HepG2 (cell line): ENCODE data around the gene MEG3. TPM values are rescaled to one million over a fixed set of nuclear protein-coding genes. Genes with fewer than 3 reads are reported as not detected.

Source experiments
- AGO2 ChIP-seq: fragments of 200-400 bp; formaldehyde crosslinking; optimal IDR thresholded peaks from 2 replicates; pipeline ENCODE3; 2017; ENCODE audit warnings: mild to moderate bottlenecking, low read depth, low read length, moderate library complexity
- ARHGAP35 ChIP-seq: sonication (generic); formaldehyde crosslinking; IDR thresholded peaks from 2 replicates; pipeline ENCODE4 v1.9.0; 2022; ENCODE audit warnings: mild to moderate bottlenecking, inconsistent platforms, moderate library complexity, missing genetic modification reagents, borderline replicate concordance
- BRD4 ChIP-seq: sonication (generic); formaldehyde crosslinking; IDR thresholded peaks from 2 replicates; pipeline ENCODE4 v1.4.0; 2020; ENCODE audit warnings: missing genetic modification reagents
- CBX1 ChIP-seq: IDR thresholded peaks from one replicate; pipeline ENCODE4 v1.6.1; 2016; ENCODE audit warnings: antibody characterized with exemption, low read depth
- EZH2 ChIP-seq: conservative IDR thresholded peaks from 2 replicates; pipeline ENCODE4 v1.6.1; 2012; ENCODE audit warnings: mild to moderate bottlenecking, low read depth, low read length, moderate library complexity
- GPN1 ChIP-seq: sonication (generic); formaldehyde crosslinking; IDR thresholded peaks from 2 replicates; pipeline ENCODE4 v1.5.1; 2020; ENCODE audit warnings: missing genetic modification reagents, borderline replicate concordance
- KAT2B ChIP-seq: fragments of 150-350 bp; IDR thresholded peaks from 2 replicates; pipeline ENCODE4 v1.6.1; 2014; ENCODE audit warnings: low read depth, low read length, borderline replicate concordance
- KLF9 ChIP-seq: IDR thresholded peaks from 2 replicates; pipeline ENCODE4 v1.6.1; 2016; ENCODE audit warnings: low read depth
- MLLT10 ChIP-seq: sonication (generic); formaldehyde crosslinking; IDR thresholded peaks from 2 replicates; pipeline ENCODE4 v1.4.0; 2020; ENCODE audit warnings: missing genetic modification reagents
- NFKBIZ ChIP-seq: IDR thresholded peaks from 2 replicates; pipeline ENCODE4 v1.6.1; 2018; ENCODE audit warnings: missing genetic modification reagents, missing compliant biosample characterization
- RAD21 ChIP-seq: fragments of 450-650 bp; formaldehyde crosslinking; IDR thresholded peaks from 2 replicates; pipeline ENCODE4 v1.5.0; 2020; ENCODE audit warnings: mild to moderate bottlenecking
- STAT5B ChIP-seq: sonication (generic); formaldehyde crosslinking; IDR thresholded peaks from 2 replicates; pipeline ENCODE4 v1.4.0; 2020; ENCODE audit warnings: missing genetic modification reagents
- ZC3H4 ChIP-seq: sonication (generic); formaldehyde crosslinking; IDR thresholded peaks from 2 replicates; pipeline ENCODE4 v1.4.0; 2020; ENCODE audit warnings: missing genetic modification reagents, borderline replicate concordance
- ZFYVE20 ChIP-seq: sonication (generic); formaldehyde crosslinking; IDR thresholded peaks from 2 replicates; pipeline ENCODE4 v1.8.0; 2023; ENCODE audit warnings: low read depth, mild to moderate bottlenecking, moderate library complexity, missing genetic modification reagents, borderline replicate concordance
- ZNF180 ChIP-seq: sonication (generic); formaldehyde crosslinking; IDR thresholded peaks from 2 replicates; pipeline ENCODE4 v1.4.0; 2020; ENCODE audit warnings: low read depth, missing genetic modification reagents, borderline replicate concordance
- ZNF234 ChIP-seq: sonication (generic); formaldehyde crosslinking; conservative IDR thresholded peaks from 2 replicates; pipeline ENCODE4 v1.5.1; 2020; ENCODE audit warnings: mild to moderate bottlenecking, missing genetic modification reagents
- ZNF256 ChIP-seq: sonication (generic); formaldehyde crosslinking; conservative IDR thresholded peaks from 2 replicates; pipeline ENCODE4 v1.4.0; 2020; ENCODE audit warnings: missing genetic modification reagents
- ZNF30 ChIP-seq: sonication (generic); formaldehyde crosslinking; IDR thresholded peaks from 2 replicates; pipeline ENCODE4 v1.5.0; 2020; ENCODE audit warnings: mild to moderate bottlenecking, missing genetic modification reagents
- ZNF83 ChIP-seq: sonication (generic); formaldehyde crosslinking; IDR thresholded peaks from 2 replicates; pipeline ENCODE4 v1.4.0; 2020; ENCODE audit warnings: missing genetic modification reagents, mild to moderate bottlenecking, borderline replicate concordance
- polyA plus RNA-seq, 8 experiments: library from polyadenylated mRNA; depleted of rRNA in 3 of 8; stranded (reverse) in 7 of 8; unstranded in 1 of 8; fragments of >200 nt; fragmentation: Illumina TruSeq in 4 of 8; extraction: Trizol in 4 of 8; gene quantifications; 2 replicates each; pipeline versions ENCODE4 v1.2.1 to v1.2.3, GENCODE V29; 2011 to 2016; ENCODE audit warnings: low read depth in 4 of 8, missing spikeins in 1 of 8, mixed read lengths in 1 of 8; ENCODE audit not compliant: insufficient read depth in 1 of 8
- total RNA-seq, 5 experiments: library from RNA; depleted of rRNA; stranded (reverse); fragments of >200 nt; fragmentation: Illumina TruSeq; extraction: Trizol; gene quantifications; 2 replicates each; pipeline ENCODE4 v1.2.3, GENCODE V29; 2016; ENCODE audit warnings: low read depth in 1 of 5
- TF ChIP-seq, protein P1 (sequence below): IDR thresholded peaks from 2 replicates; pipeline ENCODE4 v1.4.0; 2020; ENCODE audit warnings: mild to moderate bottlenecking, missing genetic modification reagents
- TF ChIP-seq, protein P2 (sequence below): sonication (generic); formaldehyde crosslinking; IDR thresholded peaks from 2 replicates; pipeline ENCODE4 v1.5.0; 2020; ENCODE audit warnings: mild to moderate bottlenecking, missing genetic modification reagents, borderline replicate concordance
- TF ChIP-seq, protein P3 (sequence below): sonication (generic); formaldehyde crosslinking; IDR thresholded peaks from 2 replicates; pipeline ENCODE4 v1.5.1; 2020; ENCODE audit warnings: mild to moderate bottlenecking, moderate library complexity, missing genetic modification reagents

MEG3 gene
- total and polyA plus RNA-seq, 2 of the 13 experiments (the other 11 are each of a cell fraction or from before 2014, with no cell fraction given), result 0.17 TPM; not detected in 1

DNA sequence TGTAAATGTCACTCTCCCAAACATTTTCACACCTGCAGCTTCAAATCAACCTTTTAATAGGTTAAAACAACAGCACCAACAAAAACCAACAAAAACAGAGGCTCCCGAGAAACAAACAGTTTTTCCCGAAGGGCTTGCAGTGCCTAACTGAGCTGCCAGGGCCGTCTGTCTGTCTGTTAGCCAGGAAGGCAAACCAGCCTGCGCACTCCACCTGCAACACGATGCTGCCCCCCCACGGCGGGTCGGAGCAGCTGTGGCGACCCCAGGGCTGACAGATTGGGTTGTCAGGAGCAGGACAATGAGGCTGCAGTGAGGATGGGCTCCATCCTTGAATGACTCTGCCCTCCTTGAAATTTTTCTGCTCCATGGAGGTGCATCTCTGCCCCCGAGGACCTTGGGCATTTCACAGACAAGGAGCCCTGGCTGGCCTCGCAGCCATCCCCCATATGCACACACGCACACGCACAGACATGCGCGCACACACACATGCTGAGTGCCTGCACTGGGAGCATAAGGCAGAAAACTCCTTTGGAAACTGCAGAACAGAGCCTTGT lies 75.0 kb downstream of the MEG3 start (continued):
- TF ChIP-seq ZNF180 (CRISPR knock-in tag), result no peak
- no peak for TF ChIP-seq CBX1
- TF ChIP-seq, protein P1, sequence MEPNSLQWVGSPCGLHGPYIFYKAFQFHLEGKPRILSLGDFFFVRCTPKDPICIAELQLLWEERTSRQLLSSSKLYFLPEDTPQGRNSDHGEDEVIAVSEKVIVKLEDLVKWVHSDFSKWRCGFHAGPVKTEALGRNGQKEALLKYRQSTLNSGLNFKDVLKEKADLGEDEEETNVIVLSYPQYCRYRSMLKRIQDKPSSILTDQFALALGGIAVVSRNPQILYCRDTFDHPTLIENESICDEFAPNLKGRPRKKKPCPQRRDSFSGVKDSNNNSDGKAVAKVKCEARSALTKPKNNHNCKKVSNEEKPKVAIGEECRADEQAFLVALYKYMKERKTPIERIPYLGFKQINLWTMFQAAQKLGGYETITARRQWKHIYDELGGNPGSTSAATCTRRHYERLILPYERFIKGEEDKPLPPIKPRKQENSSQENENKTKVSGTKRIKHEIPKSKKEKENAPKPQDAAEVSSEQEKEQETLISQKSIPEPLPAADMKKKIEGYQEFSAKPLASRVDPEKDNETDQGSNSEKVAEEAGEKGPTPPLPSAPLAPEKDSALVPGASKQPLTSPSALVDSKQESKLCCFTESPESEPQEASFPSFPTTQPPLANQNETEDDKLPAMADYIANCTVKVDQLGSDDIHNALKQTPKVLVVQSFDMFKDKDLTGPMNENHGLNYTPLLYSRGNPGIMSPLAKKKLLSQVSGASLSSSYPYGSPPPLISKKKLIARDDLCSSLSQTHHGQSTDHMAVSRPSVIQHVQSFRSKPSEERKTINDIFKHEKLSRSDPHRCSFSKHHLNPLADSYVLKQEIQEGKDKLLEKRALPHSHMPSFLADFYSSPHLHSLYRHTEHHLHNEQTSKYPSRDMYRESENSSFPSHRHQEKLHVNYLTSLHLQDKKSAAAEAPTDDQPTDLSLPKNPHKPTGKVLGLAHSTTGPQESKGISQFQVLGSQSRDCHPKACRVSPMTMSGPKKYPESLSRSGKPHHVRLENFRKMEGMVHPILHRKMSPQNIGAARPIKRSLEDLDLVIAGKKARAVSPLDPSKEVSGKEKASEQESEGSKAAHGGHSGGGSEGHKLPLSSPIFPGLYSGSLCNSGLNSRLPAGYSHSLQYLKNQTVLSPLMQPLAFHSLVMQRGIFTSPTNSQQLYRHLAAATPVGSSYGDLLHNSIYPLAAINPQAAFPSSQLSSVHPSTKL, result peak; percentile 21; the same call in 1 of the 2 replicates
- peak; percentile 34 for TF ChIP-seq AGO2
- no peak for TF ChIP-seq ZNF30 (CRISPR knock-in tag)
- no peak for TF ChIP-seq STAT5B (CRISPR knock-in tag)
- TF ChIP-seq, protein P2, sequence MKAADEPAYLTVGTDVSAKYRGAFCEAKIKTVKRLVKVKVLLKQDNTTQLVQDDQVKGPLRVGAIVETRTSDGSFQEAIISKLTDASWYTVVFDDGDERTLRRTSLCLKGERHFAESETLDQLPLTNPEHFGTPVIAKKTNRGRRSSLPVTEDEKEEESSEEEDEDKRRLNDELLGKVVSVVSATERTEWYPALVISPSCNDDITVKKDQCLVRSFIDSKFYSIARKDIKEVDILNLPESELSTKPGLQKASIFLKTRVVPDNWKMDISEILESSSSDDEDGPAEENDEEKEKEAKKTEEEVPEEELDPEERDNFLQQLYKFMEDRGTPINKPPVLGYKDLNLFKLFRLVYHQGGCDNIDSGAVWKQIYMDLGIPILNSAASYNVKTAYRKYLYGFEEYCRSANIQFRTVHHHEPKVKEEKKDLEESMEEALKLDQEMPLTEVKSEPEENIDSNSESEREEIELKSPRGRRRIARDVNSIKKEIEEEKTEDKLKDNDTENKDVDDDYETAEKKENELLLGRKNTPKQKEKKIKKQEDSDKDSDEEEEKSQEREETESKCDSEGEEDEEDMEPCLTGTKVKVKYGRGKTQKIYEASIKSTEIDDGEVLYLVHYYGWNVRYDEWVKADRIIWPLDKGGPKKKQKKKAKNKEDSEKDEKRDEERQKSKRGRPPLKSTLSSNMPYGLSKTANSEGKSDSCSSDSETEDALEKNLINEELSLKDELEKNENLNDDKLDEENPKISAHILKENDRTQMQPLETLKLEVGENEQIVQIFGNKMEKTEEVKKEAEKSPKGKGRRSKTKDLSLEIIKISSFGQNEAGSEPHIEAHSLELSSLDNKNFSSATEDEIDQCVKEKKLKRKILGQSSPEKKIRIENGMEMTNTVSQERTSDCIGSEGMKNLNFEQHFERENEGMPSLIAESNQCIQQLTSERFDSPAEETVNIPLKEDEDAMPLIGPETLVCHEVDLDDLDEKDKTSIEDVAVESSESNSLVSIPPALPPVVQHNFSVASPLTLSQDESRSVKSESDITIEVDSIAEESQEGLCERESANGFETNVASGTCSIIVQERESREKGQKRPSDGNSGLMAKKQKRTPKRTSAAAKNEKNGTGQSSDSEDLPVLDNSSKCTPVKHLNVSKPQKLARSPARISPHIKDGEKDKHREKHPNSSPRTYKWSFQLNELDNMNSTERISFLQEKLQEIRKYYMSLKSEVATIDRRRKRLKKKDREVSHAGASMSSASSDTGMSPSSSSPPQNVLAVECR, result no peak
- TF ChIP-seq RAD21 (CRISPR knock-in tag), result peak; percentile 96
- TF ChIP-seq KAT2B, result no peak
- no peak for TF ChIP-seq ZC3H4
- TF ChIP-seq BRD4 (CRISPR knock-in tag), result peak; percentile 50; the same call in 1 of the 2 replicates
- TF ChIP-seq ZNF234 (CRISPR knock-in tag), result no peak
- TF ChIP-seq GPN1, result no peak
- no peak for TF ChIP-seq KLF9 (CRISPR knock-in tag)
- no peak for TF ChIP-seq ZNF256
- TF ChIP-seq MLLT10, result no peak
- no peak for TF ChIP-seq EZH2
- TF ChIP-seq, protein P3, sequence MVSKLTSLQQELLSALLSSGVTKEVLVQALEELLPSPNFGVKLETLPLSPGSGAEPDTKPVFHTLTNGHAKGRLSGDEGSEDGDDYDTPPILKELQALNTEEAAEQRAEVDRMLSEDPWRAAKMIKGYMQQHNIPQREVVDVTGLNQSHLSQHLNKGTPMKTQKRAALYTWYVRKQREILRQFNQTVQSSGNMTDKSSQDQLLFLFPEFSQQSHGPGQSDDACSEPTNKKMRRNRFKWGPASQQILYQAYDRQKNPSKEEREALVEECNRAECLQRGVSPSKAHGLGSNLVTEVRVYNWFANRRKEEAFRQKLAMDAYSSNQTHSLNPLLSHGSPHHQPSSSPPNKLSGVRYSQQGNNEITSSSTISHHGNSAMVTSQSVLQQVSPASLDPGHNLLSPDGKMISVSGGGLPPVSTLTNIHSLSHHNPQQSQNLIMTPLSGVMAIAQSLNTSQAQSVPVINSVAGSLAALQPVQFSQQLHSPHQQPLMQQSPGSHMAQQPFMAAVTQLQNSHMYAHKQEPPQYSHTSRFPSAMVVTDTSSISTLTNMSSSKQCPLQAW, result 0 out of 2 replicates have a peak, but pooled peaks have one; percentile 40
- 0 out of 2 replicates have a peak, but pooled peaks have one; percentile 38 for TF ChIP-seq ZNF83 (CRISPR knock-in tag)
- TF ChIP-seq ARHGAP35, result no peak
- TF ChIP-seq ZFYVE20 (CRISPR knock-in tag), result no peak
- no peak for TF ChIP-seq NFKBIZ (CRISPR knock-in tag)
